ENCODE results near the gene PARL.

DNA sequence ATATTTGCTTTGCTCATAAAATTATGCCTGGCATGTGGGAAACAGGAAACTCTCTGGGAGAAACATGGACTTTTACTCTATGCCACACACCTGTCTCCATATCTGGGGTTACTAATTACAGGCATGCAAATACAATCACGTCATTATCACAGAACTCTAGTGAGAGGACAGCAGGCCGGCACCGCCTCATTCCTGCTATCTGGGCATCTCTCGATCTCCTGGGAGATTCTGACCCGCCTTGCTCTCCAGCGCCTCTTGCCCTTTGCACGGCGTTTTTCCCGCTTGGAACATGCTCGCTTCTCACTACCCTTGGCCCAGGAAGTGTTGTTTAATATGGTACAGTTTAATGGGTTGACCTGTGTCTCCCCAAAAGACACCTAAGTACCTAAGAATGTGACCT lies 45.4 kb upstream of the PARL start:
- no peak for TF ChIP-seq EZH2 (optimal IDR thresholded peaks at IDR 0.05; ENCODE audit: low read depth, low read length)
- TF ChIP-seq, protein P1, sequence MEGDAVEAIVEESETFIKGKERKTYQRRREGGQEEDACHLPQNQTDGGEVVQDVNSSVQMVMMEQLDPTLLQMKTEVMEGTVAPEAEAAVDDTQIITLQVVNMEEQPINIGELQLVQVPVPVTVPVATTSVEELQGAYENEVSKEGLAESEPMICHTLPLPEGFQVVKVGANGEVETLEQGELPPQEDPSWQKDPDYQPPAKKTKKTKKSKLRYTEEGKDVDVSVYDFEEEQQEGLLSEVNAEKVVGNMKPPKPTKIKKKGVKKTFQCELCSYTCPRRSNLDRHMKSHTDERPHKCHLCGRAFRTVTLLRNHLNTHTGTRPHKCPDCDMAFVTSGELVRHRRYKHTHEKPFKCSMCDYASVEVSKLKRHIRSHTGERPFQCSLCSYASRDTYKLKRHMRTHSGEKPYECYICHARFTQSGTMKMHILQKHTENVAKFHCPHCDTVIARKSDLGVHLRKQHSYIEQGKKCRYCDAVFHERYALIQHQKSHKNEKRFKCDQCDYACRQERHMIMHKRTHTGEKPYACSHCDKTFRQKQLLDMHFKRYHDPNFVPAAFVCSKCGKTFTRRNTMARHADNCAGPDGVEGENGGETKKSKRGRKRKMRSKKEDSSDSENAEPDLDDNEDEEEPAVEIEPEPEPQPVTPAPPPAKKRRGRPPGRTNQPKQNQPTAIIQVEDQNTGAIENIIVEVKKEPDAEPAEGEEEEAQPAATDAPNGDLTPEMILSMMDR (IDR thresholded peaks at IDR 0.05; ENCODE audit: low read length): no peak

Measured in MM.1S (cell line).